BE2C (cell line): Measurements from ENCODE around the gene STUB1.

Experiments
- DNase-seq: peaks from one replicate; pipeline ENCODE4 v3.0.0-alpha.2; 2020
- H3K27me3 ChIP-seq: fragments of 250-450 bp; sonication (Bioruptor Pico); 2 replicates; pipeline ENCODE4 v1.5.1; 2020; ENCODE audit warnings: mild to moderate bottlenecking
- H3K36me3 ChIP-seq: fragments of 250-450 bp; sonication (Bioruptor Pico); 2 replicates; pipeline ENCODE4 v1.5.1; 2020; ENCODE audit warnings: mild to moderate bottlenecking
- H3K4me1 ChIP-seq: fragments of 250-450 bp; sonication (Bioruptor Pico); 2 replicates; pipeline ENCODE4 v1.5.1; 2020
- H3K4me3 ChIP-seq: 2 replicates; pipeline ENCODE4 v1.5.1; 2011; ENCODE audit warnings: low read depth, low read length
- H3K9me3 ChIP-seq: fragments of 250-450 bp; sonication (Bioruptor Pico); 2 replicates; pipeline ENCODE4 v1.5.1; 2020
- CTCF ChIP-seq: IDR thresholded peaks from 2 replicates; pipeline ENCODE4 v1.5.1; 2012; ENCODE audit warnings: mild to moderate bottlenecking, low read depth, low read length

STUB1 gene

GRCh38 chr16:657487-657886 is 22.7 kb upstream of the STUB1 start:
- no peak for DNase-seq
- Histone ChIP-seq H3K27me3 (no peaks in the 10 kb centered on the region), H3K4me3 (no peak overlapping the region), H3K4me1 (peaks cover 13% of the 10 kb centered on the region), H3K36me3 (peaks cover 34% of the 10 kb centered on the region), H3K9me3 (no peaks in the 10 kb centered on the region)
- no peak for TF ChIP-seq CTCF

- DNase-seq = no peak
- H3K9me3 ChIP-seq = no peaks in the 10 kb centered on the region
- peaks cover 13% of the 10 kb centered on the region for H3K4me1 ChIP-seq
- no peaks in the 10 kb centered on the region for H3K27me3 ChIP-seq
- TF ChIP-seq CTCF = peak; percentile 39
- H3K4me3 ChIP-seq = no peak overlapping the region
- H3K36me3 ChIP-seq = peaks cover 34% of the 10 kb centered on the region
Measured at GRCh38 chr16:658679-659571, 21.3 kb upstream of the STUB1 start.

- H3K9me3 ChIP-seq = no peaks in the 10 kb centered on the region
- H3K4me1 ChIP-seq = peaks cover 13% of the 10 kb centered on the region
- H3K4me3 ChIP-seq = no peak overlapping the region
- peaks cover 34% of the 10 kb centered on the region for H3K36me3 ChIP-seq
- TF ChIP-seq CTCF = no peak
- no peak for DNase-seq
- no peaks in the 10 kb centered on the region for H3K27me3 ChIP-seq
Measured at GRCh38 chr16:659618-660017, 20.6 kb upstream of the STUB1 start.

GRCh38 chr16:660132-660458 is 20.1 kb upstream of the STUB1 start:
- no peak for TF ChIP-seq CTCF
- DNase-seq = no peak
- peak overlapping the region; percentile 47 for H3K4me3 ChIP-seq
- peaks cover 13% of the 10 kb centered on the region for H3K4me1 ChIP-seq
- no peaks in the 10 kb centered on the region for H3K27me3 ChIP-seq
- peaks cover 30% of the 10 kb centered on the region for H3K36me3 ChIP-seq
- no peaks in the 10 kb centered on the region for H3K9me3 ChIP-seq

GRCh38 chr16:660459-661183 is 19.6 kb upstream of the STUB1 start:
- DNase-seq = peak; percentile 97
- H3K4me3 ChIP-seq = peak overlapping the region; percentile 47
- H3K36me3 ChIP-seq = peaks cover 25% of the 10 kb centered on the region
- peaks cover 13% of the 10 kb centered on the region for H3K4me1 ChIP-seq
- peak; percentile 61 for TF ChIP-seq CTCF
- H3K27me3 ChIP-seq = no peaks in the 10 kb centered on the region
- H3K9me3 ChIP-seq = no peaks in the 10 kb centered on the region
